GM10248 (cell line): ENCODE data around the gene HEPACAM.

Experiments
- CTCF ChIA-PET: fragments of 300-600 bp; sonication (Branson Sonifier 250); formaldehyde crosslinking; extraction: SDS; loops from one replicate; lab custom pipeline; 2021; ENCODE audit warnings: antibody characterized with exemption; lab: Yijun Ruan, JAX
- POLR2A ChIA-PET: fragments of 350-650 bp; sonication (Branson Sonifier 250); formaldehyde crosslinking; extraction: SDS; loops from one replicate; lab custom pipeline; 2020; ENCODE audit warnings: antibody characterized with exemption; lab: Yijun Ruan, JAX
- DNase-seq: peaks from one replicate; pipeline ENCODE4 v3.0.0; 2012; ENCODE audit errors: extremely low spot score
- CTCF ChIP-seq: IDR thresholded peaks from 2 replicates; pipeline ENCODE4 v1.5.1; 2012; ENCODE audit warnings: mild to moderate bottlenecking, low read depth; ENCODE audit errors: extremely low read depth, missing control alignments, control extremely low read depth

HEPACAM gene

GRCh38 chr11:124874571-124875255, 61.1 kb downstream of the HEPACAM start:
- TF ChIP-seq CTCF, result no peak
- ChIA-PET POLR2A (no interaction called here), CTCF (interaction anchor here (0.7 to 2.1 kb wide), 2 partner anchors 13 to 231 kb away, joined by 3 to 19 read pairs; no protein-coding TSS in a partner anchor)
- DNase-seq, result no peak

GRCh38 chr11:124873951-124874350, 61.9 kb downstream of the HEPACAM start:
- no peak for TF ChIP-seq CTCF
- ChIA-PET POLR2A (no interaction called here), CTCF (interaction anchor here (0.7 kb wide), 1 partner anchor 230 kb away, joined by 3 read pairs; no protein-coding TSS in a partner anchor)
- no peak for DNase-seq

- ChIA-PET CTCF (no interaction called here), POLR2A (no interaction called here)
- DNase-seq, result no peak
- TF ChIP-seq CTCF, result no peak
Observed at GRCh38 chr11:124872741-124873140, 63.1 kb downstream of the HEPACAM start.

- ChIA-PET CTCF (interaction anchor here (1.3 kb wide), 1 partner anchor 13 kb away, joined by 3 read pairs; no protein-coding TSS in a partner anchor), POLR2A (no interaction called here)
- no peak for DNase-seq
- TF ChIP-seq CTCF, result no peak
Observed at GRCh38 chr11:124872280-124872679, 63.6 kb downstream of the HEPACAM start.

- ChIA-PET POLR2A (no interaction called here), CTCF (interaction anchor here (1.5 kb wide), 1 partner anchor 177 kb away, joined by 3 read pairs; no protein-coding TSS in a partner anchor)
- no peak for TF ChIP-seq CTCF
- no peak for DNase-seq
Observed at GRCh38 chr11:124870430-124870829, 65.4 kb downstream of the HEPACAM start.

- DNase-seq, result no peak
- ChIA-PET CTCF (interaction anchor here (0.9 kb wide), 1 partner anchor 201 kb away, joined by 3 read pairs; no protein-coding TSS in a partner anchor), POLR2A (no interaction called here)
- TF ChIP-seq CTCF, result no peak
Observed at GRCh38 chr11:124869856-124870387, 65.9 kb downstream of the HEPACAM start.
